ENCODE data around the gene C16orf87.

GRCh38 chr16:46873201-46873600 lies 42.2 kb upstream of the C16orf87 start:
- TF ChIP-seq PATZ1 (CRISPR knock-in tag; IDR thresholded peaks at IDR 0.05; ENCODE audit: borderline replicate concordance), result no peak
- TF ChIP-seq TSHZ2 (CRISPR knock-in tag; IDR thresholded peaks at IDR 0.05), result no peak
- no peak for TF ChIP-seq ZNF8 (CRISPR knock-in tag; IDR thresholded peaks at IDR 0.05)
- no peak for TF ChIP-seq ZNF565 (CRISPR knock-in tag; conservative IDR thresholded peaks at IDR 0.05; ENCODE audit: low read depth)
